Forelimb muscle (tissue), 1 donor: ENCODE results near the gene HDLBP. TPM values are rescaled to one million over a fixed set of nuclear protein-coding genes. Genes with fewer than 3 reads are reported as not detected.
"Not testable (repeated sequence)": the region's sequence is repeated elsewhere in the genome, so short reads cannot be mapped to it uniquely, and the experiment has no call there.

Experiments used
- DNase-seq: peaks from one replicate; pipeline ENCODE4 v3.0.0-alpha.2; 2013; ENCODE audit warnings: low read depth
- polyA plus RNA-seq: library from polyadenylated mRNA; unstranded; fragments of 120-200 nt; gene quantifications from one replicate; pipeline ENCODE4 v1.2.1, GENCODE V29; 2013; ENCODE audit not compliant: insufficient read length

The HDLBP gene
- polyA plus RNA-seq, 1 donor, result 339 TPM

- no peak for DNase-seq
Measured at GRCh38 chr2:241214209-241214608, 101.3 kb downstream of the HDLBP start.

DNA sequence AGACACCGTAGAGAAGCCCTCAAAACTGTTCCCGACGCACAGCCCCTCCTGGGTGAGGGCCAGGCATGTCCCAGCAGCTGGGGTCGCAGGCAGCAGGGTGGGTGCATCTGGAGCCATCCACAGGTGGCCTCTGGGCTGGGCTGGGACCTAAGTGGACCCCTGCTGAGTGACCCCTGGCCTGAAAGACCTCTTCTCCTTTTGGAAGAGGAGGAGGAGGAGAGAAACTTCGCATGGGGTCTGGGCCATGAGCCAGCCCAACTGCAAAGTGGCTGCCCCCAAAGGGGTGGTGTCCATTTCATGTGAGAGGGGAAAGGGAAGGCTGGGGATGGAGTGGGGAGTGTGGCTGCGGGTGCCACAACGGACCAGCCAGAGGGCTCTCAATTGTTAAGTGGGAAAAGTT lies 101.9 kb downstream of the HDLBP start:
- DNase-seq, result no peak

DNA sequence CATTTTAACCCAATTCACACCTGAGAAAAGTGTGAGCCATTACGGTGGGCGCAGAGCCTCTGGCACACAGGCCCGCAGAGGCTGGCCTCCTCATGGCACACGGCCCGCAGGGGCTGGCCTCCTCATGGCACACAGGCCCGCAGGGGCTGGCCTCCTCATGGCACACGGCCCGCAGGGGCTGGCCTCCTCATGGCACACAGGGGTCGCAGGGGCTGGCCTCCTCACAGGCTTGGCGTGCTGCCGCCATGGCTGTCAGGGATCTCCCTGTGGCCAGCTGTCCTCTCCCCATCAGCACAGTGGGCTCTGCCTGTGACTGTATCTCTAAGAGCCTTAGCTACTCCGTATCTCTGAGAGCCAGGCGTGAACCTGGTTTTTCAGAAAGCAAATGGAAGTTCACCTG lies 102.4 kb downstream of the HDLBP start:
- no peak for DNase-seq

- no peak for DNase-seq
Measured at GRCh38 chr2:241211276-241211675, 104.2 kb downstream of the HDLBP start.

DNA sequence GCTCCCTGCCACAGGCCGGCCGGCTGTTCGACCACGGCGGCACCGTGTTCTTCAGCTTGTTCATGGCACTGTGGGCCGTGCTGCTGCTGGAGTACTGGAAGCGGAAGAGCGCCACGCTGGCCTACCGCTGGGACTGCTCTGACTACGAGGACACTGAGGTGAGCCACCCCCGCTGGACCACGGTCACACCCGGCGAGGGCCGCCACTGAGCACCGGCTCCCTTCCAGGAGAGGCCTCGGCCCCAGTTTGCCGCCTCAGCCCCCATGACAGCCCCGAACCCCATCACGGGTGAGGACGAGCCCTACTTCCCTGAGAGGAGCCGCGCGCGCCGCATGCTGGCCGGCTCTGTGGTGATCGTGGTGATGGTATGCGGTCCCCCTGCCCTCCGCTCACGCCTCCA lies 106.2 kb downstream of the HDLBP start:
- DNase-seq, result no peak

- DNase-seq, result no peak
Measured at GRCh38 chr2:241208058-241208457, 107.4 kb downstream of the HDLBP start.

DNA sequence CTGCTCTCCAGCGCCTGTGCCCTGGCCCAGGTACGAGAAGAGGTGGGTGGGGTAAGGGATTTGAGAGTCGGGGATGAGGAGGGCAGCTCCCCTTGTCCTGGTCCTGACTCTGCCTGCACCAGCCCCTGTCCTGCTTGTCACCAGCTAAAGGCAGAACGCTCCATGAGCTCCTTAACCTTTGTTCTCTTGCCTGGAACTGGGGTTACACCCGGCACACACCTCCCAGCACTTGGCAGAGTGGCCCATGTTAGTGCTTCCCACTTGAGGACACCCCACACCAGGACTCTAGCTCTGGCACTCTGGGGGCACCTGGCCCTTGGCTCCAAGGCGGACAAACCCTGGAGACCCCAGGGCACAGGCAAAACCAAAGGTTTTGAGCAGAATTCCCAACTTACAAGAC lies 107.8 kb downstream of the HDLBP start:
- DNase-seq, result no peak

- DNase-seq, result no peak
Measured at GRCh38 chr2:241207151-241207550, 108.3 kb downstream of the HDLBP start.

GRCh38 chr2:241205086-241205485 lies 110.4 kb downstream of the HDLBP start:
- DNase-seq, result no peak

DNA sequence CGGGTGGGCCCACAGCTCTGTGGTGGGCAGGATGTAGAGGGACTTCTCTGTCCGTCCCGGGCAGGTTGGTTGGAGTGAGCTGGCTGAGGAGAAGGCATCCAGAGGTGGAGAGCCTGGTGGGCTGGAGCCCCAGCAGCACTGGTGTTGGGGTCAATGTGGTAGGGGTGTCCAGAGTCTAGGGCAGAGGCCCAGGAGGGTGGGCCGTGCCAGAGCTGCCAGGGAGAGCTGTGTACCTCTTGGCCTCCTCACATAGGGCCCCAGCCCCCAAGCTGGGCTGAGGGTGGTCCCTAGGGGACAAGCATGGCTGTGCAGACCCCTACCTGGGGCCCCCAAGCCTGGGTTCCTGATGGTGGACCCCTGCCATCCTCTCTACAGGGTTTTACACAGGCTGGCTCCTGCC lies 111.0 kb downstream of the HDLBP start:
- DNase-seq, result no peak

DNA sequence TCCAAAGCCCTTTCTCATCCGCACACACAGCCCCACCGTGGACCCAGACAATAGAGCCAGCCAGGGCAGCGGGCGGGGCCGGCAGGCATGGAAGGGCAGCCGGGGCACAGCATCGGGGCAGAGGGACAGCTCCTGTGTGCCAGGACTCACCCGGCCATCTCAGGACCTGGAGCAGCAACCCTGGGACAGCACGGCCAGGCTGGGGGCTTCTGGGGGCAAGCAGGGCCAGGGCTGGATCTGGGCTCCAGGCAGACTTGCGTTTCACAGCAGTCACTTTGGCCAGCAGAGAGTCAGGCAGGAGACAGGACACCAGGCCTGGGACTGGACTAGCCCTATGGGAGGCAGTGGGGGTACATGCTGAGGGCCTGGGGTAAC lies 111.5 kb downstream of the HDLBP start:
- DNase-seq, result no peak

DNA sequence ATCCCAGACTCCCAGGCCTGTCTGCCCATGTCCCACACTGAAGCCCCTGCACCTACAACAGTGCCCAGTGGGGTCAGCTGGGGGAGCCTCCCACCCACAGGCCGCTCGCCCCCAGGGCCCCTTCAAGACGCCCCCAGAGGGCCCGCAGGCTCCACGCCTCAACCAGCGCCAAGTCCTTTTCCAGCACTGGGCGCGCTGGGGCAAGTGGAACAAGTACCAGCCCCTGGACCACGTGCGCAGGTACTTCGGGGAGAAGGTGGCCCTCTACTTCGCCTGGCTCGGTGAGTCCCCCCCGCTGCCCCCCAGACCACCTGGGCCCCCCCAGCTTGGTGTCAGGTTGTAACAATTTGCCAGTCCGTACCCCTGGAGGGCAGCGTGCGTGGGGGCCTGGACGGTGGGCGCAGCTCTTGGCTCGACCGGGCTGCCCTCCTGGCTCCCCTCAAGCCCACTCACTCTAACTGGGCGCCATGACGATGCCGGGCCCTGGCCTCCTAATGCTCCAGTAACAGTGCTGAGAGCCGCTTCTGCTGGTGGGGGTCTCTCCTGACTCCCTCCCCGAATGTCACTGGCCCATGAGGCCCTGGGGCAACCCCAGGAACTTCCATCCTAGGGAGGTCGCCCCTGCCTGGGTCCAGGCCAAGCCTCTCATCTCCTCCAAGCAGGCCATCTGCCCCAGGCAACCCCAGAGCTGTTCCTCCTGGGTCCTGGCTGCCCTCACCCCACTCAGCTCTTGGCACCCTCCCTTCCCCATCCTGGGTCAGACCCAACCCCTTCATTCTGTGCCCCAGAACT lies 112.1 kb downstream of the HDLBP start:
- no peak for DNase-seq

DNA sequence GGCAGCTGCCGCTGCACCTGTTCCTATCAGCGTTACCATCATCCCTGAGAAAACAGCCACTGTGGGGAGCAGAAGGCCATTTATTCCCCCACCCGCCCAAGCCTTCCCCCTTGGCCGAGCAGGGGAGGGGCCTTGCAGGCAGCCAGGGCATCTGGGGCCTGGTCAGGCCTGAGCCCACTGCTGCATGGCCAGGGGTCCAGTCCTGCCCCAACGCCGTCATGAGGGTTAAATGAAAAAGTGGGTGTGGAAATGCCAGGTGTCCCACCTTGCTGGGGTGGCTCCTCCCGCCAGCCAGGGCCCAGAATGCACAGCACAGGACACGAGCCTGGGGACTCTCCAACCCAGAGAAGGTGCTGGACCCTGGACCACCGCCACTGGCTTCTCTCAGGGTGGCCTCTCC lies 112.8 kb downstream of the HDLBP start:
- DNase-seq, result no peak

- no peak for DNase-seq
Measured at GRCh38 chr2:241202268-241202585, 113.2 kb downstream of the HDLBP start.

DNA sequence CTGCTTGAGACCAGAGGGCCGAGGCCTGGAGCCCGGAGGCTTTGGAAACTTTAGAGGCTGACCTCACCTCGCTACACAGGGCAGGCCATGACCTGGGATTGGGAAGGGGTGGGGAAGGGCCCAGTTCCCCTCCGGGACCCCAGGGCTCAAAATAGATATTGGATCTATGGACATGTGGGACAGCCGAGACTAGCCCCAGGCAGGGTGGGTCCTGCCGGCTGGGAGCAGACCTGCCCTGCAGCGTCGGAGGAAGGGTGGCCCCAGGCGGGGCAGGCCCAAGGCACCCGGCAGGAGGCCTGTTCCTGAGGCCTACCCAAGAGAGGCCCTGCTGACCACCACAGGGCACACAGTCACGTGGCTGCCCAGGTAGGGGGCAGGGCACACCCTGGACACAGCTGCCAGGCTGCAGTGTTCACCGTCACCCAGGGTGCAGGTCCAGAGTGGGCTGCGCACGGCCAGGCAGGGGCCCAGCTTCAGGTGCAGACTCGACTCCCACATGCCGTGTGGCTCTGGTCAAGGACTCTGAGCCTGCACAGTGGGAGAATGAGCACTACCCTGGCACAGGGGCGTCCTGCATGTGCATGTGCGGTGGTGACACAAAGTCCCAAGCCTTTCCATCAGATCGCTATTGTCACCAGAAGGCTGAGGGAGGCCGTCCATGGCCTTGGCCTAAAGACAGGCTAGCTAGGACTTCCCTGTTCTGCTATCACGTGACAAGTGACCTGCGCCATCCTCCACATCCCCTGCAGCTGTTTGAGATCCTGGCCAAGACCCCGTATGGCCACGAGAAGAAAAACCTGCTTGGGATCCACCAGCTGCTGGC lies 113.8 kb downstream of the HDLBP start:
- DNase-seq, result no peak

DNA sequence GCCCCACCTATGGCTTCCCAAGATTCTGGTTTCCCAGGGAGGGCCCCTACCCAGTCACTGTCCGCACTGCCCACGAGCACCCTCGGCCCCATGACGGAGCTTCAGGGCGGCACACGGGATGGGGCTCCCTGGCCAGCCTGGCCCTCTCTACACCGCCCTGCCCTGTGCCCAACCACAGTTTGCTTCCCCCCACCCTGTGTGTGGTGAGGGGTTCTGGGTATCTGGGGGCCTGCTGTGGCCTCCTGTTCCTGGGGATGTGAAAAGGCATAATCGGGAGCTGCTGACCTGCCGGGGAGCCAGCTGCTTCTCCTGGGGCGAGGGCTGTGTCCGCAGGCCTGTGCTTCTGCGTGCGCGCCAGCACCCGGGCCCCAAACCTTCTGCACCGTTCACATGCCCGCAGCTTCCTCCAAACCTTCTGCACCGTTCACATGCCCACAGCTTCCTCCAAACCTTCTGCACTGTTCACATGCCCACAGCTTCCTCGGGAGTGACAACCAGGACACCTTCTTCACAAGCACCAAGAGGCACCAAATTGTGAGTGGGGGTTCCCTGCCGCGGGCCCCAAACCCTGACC lies 114.6 kb downstream of the HDLBP start:
- DNase-seq, result no peak

DNA sequence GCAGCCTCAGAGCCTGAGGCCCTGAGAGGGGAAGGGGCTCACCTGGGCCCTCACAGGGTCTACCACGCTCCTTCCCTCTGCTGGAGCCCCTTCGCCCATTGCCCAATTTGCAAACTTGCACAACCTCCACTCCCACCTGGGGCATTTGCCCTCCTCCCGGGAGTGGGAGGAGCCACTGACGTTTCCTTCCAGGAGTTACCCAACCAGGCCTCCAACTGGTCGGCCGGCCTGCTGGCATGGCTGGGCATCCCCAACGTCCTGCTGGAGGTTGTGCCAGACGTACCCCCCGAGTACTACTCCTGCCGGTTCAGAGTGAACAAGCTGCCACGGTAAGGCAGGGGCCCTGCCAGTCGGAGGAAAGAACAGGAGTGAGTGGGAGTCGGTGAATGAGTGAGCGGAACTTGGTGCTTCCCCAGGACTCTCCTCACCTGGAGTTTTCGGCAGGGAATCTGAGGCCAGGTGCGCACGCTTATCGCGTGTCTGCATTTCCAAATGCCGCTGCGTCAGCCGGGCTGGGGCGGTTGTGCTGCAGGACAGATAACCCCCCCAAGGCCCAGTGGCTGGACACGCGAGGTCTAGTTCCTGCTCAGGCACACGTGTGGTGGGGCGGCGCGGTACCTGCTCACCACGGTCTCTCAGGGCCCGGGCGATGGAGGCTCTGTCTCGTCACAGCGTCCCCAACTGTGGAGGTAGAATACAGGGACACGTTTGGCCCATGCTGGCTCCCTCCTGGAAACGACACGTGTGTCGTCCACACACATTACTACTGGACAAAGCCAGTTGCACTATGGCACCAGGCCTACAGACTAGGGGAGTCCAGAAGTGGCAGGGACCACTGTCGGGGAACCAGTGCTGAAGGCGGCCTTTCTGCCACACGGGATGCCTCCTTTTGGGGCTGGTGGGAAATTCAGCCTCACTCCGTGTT lies 115.3 kb downstream of the HDLBP start:
- DNase-seq, result no peak

DNA sequence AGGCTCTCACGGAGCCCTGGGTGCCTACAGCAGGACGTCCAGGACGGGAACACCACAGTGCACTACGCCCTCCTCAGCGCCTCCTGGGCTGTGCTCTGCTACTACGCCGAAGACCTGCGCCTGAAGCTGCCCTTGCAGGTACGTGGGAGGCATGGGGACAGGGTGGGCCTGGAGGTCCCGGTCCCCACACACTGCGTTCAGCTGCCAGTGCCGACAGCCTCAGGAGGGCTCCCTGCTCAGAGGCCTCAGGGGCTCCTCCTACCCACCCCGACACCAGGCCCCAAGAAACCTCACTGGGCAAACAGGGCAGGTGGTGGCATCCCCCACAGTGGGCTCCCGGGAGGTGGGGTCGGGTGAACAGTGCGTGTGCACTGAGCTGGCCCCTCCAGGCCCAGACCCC lies 116.2 kb downstream of the HDLBP start:
- no peak for DNase-seq

- DNase-seq, result no peak
Measured at GRCh38 chr2:241198381-241199279, 116.8 kb downstream of the HDLBP start.

DNA sequence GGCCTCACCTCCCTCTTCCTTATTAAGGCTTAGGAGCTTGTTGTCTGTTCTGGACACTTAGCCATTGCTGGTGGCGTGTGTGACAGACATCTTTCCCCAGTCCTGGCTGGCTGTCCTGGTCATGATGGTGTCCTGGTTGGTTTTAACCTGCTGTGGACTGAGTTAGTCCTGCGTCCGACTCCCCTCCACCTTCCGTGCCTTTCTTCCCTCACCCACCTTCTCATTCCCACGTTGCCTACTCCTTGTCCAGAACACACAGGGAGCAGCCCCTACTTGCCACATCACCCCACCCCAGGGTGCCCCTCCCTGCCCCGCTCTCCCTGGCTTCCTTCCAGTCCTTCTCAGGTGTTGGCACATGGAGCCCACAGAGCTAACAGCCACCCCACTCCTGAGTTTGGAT lies 117.5 kb downstream of the HDLBP start:
- DNase-seq, result no peak

- DNase-seq, result not testable (repeated sequence)
Measured at GRCh38 chr2:241197246-241197645, 118.2 kb downstream of the HDLBP start.
